Neural cell (in vitro differentiated cells): ENCODE data around the gene COL19A1.

ENCODE experiments used
- EP300 ChIP-seq: fragments of 450-650 bp; conservative IDR thresholded peaks from 2 replicates; pipeline ENCODE4 v1.6.1; 2014; ENCODE audit warnings: antibody characterized with exemption, mild to moderate bottlenecking, moderate library complexity; ENCODE audit not compliant: poor library complexity, severe bottlenecking
- EZH2 ChIP-seq: fragments of 200-600, 300-800 bp; shearing (Covaris generic), sonication (generic); IDR thresholded peaks from 2 replicates; pipeline ENCODE4 v1.6.1; 2014; ENCODE audit warnings: antibody characterized with exemption, low read length, borderline replicate concordance, mild to moderate bottlenecking; ENCODE audit not compliant: insufficient read depth, poor library complexity, severe bottlenecking
- MXI1 ChIP-seq: fragments of 450-650 bp; conservative IDR thresholded peaks from 2 replicates; pipeline ENCODE4 v1.6.1; 2014; ENCODE audit warnings: antibody characterized with exemption, mild to moderate bottlenecking; ENCODE audit not compliant: poor library complexity, severe bottlenecking
- POLR2AphosphoS5 ChIP-seq: IDR thresholded peaks from 2 replicates; pipeline ENCODE4 v1.6.1; 2012
- RAD21 ChIP-seq: fragments of 450-650 bp; conservative IDR thresholded peaks from 2 replicates; pipeline ENCODE4 v1.6.1; 2014; ENCODE audit warnings: antibody characterized with exemption, mild to moderate bottlenecking, moderate library complexity
- SMC3 ChIP-seq: fragments of 450-650 bp; conservative IDR thresholded peaks from 2 replicates; pipeline ENCODE4 v1.6.1; 2014; ENCODE audit warnings: antibody characterized with exemption, mild to moderate bottlenecking, moderate library complexity; ENCODE audit not compliant: poor library complexity
- TAF1 ChIP-seq: IDR thresholded peaks from 2 replicates; pipeline ENCODE4 v1.6.1; 2012; ENCODE audit warnings: low read depth
- TF ChIP-seq, protein P1 (sequence below): fragments of 450-650 bp; IDR thresholded peaks from 2 replicates; pipeline ENCODE4 v1.5.1; 2014; ENCODE audit warnings: antibody characterized with exemption, mild to moderate bottlenecking, moderate library complexity; ENCODE audit not compliant: poor library complexity, severe bottlenecking
- TF ChIP-seq, protein P2 (sequence below): IDR thresholded peaks from 2 replicates; pipeline ENCODE4 v1.6.1; 2012; ENCODE audit warnings: borderline replicate concordance

DNA sequence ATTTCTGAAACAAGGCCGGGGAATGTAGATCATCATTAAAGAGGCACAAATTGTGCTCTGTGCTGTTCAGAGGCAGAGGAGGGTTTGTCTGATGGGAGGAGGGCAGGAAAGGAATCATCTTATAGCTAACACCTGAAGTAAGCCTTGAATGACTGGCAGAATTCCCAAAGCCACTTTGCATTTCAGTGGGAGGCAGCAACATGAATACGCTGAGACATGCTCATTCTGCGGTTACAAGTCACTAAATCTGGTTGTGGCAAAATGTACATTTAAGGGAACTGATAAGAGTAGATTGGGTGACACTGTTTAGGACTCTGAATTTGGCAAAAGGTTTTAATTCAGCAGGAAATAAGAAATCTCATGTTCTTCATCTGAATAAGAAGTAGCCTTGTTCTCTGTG is 4.4 kb upstream of the COL19A1 start:
- TF ChIP-seq, protein P1, sequence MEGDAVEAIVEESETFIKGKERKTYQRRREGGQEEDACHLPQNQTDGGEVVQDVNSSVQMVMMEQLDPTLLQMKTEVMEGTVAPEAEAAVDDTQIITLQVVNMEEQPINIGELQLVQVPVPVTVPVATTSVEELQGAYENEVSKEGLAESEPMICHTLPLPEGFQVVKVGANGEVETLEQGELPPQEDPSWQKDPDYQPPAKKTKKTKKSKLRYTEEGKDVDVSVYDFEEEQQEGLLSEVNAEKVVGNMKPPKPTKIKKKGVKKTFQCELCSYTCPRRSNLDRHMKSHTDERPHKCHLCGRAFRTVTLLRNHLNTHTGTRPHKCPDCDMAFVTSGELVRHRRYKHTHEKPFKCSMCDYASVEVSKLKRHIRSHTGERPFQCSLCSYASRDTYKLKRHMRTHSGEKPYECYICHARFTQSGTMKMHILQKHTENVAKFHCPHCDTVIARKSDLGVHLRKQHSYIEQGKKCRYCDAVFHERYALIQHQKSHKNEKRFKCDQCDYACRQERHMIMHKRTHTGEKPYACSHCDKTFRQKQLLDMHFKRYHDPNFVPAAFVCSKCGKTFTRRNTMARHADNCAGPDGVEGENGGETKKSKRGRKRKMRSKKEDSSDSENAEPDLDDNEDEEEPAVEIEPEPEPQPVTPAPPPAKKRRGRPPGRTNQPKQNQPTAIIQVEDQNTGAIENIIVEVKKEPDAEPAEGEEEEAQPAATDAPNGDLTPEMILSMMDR: no peak
- TF ChIP-seq EP300: no peak
- no peak for TF ChIP-seq RAD21
- TF ChIP-seq EZH2: no peak
- no peak for TF ChIP-seq POLR2AphosphoS5
- TF ChIP-seq, protein P2, sequence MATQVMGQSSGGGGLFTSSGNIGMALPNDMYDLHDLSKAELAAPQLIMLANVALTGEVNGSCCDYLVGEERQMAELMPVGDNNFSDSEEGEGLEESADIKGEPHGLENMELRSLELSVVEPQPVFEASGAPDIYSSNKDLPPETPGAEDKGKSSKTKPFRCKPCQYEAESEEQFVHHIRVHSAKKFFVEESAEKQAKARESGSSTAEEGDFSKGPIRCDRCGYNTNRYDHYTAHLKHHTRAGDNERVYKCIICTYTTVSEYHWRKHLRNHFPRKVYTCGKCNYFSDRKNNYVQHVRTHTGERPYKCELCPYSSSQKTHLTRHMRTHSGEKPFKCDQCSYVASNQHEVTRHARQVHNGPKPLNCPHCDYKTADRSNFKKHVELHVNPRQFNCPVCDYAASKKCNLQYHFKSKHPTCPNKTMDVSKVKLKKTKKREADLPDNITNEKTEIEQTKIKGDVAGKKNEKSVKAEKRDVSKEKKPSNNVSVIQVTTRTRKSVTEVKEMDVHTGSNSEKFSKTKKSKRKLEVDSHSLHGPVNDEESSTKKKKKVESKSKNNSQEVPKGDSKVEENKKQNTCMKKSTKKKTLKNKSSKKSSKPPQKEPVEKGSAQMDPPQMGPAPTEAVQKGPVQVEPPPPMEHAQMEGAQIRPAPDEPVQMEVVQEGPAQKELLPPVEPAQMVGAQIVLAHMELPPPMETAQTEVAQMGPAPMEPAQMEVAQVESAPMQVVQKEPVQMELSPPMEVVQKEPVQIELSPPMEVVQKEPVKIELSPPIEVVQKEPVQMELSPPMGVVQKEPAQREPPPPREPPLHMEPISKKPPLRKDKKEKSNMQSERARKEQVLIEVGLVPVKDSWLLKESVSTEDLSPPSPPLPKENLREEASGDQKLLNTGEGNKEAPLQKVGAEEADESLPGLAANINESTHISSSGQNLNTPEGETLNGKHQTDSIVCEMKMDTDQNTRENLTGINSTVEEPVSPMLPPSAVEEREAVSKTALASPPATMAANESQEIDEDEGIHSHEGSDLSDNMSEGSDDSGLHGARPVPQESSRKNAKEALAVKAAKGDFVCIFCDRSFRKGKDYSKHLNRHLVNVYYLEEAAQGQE: no peak
- no peak for TF ChIP-seq TAF1
- TF ChIP-seq SMC3: no peak
- no peak for TF ChIP-seq MXI1
